A673 (cell line): ENCODE results near the gene FANCL.

ENCODE experiments used
- CTCF ChIP-seq: fragments of 300-800, 200-600 bp; sonication (generic); conservative IDR thresholded peaks from 2 replicates; pipeline ENCODE4 v1.5.1; 2017; ENCODE audit warnings: low read depth, mild to moderate bottlenecking, antibody characterized with exemption, low read length, moderate library complexity, mixed read lengths
- EZH2 ChIP-seq: fragments of 200-600 bp; sonication (generic); IDR thresholded peaks from 2 replicates; pipeline ENCODE4 v1.6.1; 2017; ENCODE audit warnings: borderline replicate concordance, low read depth, mild to moderate bottlenecking, mixed read lengths, antibody characterized with exemption, low read length; ENCODE audit not compliant: poor library complexity, severe bottlenecking

- TF ChIP-seq EZH2 (no peak), CTCF (no peak)
These were observed 380 bp upstream of the FANCL start for GRCh38 chr2:58241546-58241864.
